OCI-M2 (cell line): ENCODE measurements around the gene JADE1.

Source experiments
- DNase-seq: peaks from one replicate; lab custom pipeline; 2025; ENCODE audit not compliant: unreplicated experiment; lab: John Stamatoyannopoulos, UW

The JADE1 gene

GRCh38 chr4:128869776-128870509, 60.4 kb downstream of the JADE1 start:
- DNase-seq, result no peak

- no peak for DNase-seq
Measured at GRCh38 chr4:128871948-128872347, 62.4 kb downstream of the JADE1 start.

GRCh38 chr4:128876200-128876599, 66.7 kb downstream of the JADE1 start:
- no peak for DNase-seq

- no peak for DNase-seq
Measured at GRCh38 chr4:128877934-128878333, 68.4 kb downstream of the JADE1 start.

GRCh38 chr4:128879283-128879682, 69.8 kb downstream of the JADE1 start:
- DNase-seq, result no peak

- no peak for DNase-seq
Measured at GRCh38 chr4:128879971-128880370, 70.5 kb downstream of the JADE1 start.

- no peak for DNase-seq
Measured at GRCh38 chr4:128880662-128881061, 71.2 kb downstream of the JADE1 start.

GRCh38 chr4:128904821-128905220, 95.3 kb downstream of the JADE1 start:
- DNase-seq, result no peak

- DNase-seq, result no peak
Measured at GRCh38 chr4:128906581-128906980, 97.1 kb downstream of the JADE1 start.

- DNase-seq, result no peak
Measured at GRCh38 chr4:128907981-128908380, 98.5 kb downstream of the JADE1 start.

- no peak for DNase-seq
Measured at GRCh38 chr4:128908735-128909134, 99.2 kb downstream of the JADE1 start.

GRCh38 chr4:128913228-128913627, 103.7 kb downstream of the JADE1 start:
- no peak for DNase-seq

- DNase-seq, result no peak
Measured at GRCh38 chr4:128915544-128915943, 106.0 kb downstream of the JADE1 start.

- no peak for DNase-seq
Measured at GRCh38 chr4:128916832-128917231, 107.3 kb downstream of the JADE1 start.

- no peak for DNase-seq
Measured at GRCh38 chr4:128917781-128918180, 108.3 kb downstream of the JADE1 start.

- DNase-seq, result no peak
Measured at GRCh38 chr4:128921954-128922353, 112.5 kb downstream of the JADE1 start.
